Activated CD4-positive, alpha-beta T cell treated with anti-CD3 and anti-CD28 coated beads, Interleukin-2, amount 50 U/mL, for 24 hours (primary cell): ENCODE measurements around the gene HNRNPA0.

Experiments
- DNase-seq, 2 donors: peaks; one replicate each; pipeline ENCODE4 v3.0.0-alpha.2; 2020; ENCODE audit warnings: low read depth in 1 of 2, low spot score in 1 of 2

Gene HNRNPA0

GRCh38 chr5:137754961-137755762, 999 bp upstream of the HNRNPA0 start:
- DNase-seq, result no peak

GRCh38 chr5:137753691-137754187, 424 bp downstream of the HNRNPA0 start:
- peak; percentile 13 to 16 for DNase-seq

DNA sequence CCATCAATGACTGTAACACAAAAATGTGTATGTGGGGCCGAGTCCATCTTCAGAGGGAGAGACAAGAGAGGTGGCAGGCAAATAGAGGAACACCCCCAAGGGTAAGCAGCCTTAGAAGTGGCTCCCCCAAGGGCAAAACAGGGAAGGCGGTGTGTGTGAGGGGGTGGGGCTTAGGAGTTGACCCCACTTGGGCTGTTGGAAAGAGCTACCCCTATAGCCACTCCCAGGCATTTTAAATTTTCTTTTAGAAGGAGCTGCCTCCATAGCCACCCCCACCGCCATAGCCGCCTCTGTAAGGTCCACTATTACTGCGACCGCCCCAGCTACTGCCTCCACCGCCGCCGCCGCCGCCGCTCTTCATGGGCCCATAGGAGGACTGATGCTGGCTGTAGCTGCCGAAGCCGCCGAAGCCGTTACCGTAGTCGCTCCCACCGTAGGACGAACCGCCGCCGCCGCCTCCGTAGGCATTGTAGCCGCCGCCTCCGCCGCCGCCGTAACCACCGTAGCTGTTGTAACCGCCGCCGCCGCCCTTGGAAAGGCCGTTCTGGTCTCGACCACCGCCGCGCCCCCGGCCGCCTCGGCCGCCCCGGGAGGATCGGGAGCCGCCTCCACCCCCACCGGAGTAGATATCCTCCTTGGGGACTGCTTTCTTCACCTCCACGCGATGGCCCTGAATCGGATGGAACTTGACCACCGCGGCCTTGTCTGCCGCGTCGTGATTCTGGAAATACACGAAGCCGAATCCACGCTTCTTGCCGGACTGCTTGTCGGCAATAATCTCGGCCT, 1.1 kb downstream of the HNRNPA0 start:
- DNase-seq, result peak; percentile 12 to 21

- DNase-seq, result peak in 1 of 2 donors; percentile 31
Measured at GRCh38 chr5:137751869-137752491, 2.2 kb downstream of the HNRNPA0 start.

DNA sequence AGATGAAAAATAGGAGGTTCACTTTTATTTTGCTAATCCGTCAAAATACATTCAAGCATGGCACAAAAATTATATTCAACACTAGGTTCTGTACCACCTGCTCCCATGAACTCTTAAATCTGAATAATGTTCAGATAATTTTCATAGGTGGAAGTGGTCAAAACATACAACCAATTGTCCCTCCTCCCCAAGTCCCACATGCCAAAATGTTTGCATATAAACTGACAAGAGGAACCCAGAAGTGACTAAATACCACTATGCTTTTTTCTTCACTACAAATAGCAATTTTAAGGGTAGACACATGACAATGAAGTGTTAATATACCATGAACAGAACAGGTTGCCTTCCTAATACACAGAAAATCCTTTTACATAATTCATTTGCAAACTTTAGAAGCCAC, 3.7 kb downstream of the HNRNPA0 start:
- DNase-seq, result no peak

DNA sequence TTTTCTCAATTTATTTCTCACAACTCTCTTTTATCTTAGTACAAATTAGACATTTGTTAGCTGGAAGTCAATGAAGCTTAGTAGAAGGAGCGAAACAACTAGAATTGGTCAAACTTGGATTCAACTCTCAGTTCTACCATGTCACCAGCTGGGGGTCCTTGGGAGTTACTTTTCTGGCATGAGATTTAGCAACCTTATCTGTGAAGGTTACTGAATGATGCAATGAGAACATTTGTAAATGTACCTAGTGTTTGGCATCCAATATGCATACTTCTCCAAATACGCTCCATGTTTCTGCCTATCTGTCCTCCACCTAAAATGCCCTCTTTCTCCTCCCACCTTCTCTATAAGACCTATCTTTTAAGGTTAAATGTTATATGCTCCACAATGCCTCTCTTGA, 6.3 kb downstream of the HNRNPA0 start:
- no peak for DNase-seq

DNA sequence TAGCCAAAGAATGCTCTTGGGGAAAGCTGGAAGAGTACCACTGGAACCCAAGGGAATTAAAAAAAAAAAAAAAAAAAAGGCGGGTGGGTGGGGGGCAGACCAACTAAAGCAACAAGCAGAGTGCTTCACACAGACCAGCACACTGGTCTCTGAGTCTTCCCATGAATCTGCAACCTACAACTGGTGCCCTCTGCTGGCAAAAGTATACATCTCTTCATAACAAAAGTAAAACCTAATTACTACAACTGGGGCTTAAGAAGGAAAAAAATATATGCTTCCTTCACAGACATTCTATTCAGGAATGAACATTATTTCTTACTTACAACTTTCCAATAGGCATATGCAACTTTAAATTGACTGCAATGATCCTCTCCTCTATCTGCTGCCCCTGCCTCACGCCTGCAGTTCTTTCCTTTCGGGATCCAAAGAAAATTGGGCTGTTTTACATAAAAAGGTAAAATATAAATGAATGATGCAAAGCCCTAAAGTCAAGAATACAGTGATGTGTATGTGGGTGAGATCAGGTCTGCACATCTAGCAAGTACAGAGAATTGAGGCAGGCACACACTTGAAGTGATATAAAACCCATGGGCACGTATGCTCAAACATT, 11.0 kb downstream of the HNRNPA0 start:
- DNase-seq, result peak in 1 of 2 donors; percentile 62

DNA sequence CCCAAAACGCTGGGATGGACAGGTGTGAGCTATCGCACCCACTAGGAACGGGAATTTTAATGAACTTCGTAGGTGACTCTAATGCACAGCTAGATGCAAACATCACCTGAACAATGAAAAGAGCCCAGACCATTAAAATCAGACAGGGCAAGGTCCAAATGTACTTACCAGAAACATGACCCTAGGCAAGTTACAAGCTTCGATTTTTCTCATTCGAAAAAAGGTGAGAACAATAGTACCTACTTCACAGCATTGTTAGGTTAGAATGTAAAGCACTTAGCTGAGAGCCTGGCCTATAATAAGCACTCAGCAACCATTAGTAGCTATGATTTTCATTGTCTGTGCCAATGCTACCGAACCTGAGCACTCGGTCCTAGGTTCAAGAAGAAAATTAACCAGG, 12.4 kb downstream of the HNRNPA0 start:
- no peak for DNase-seq

DNA sequence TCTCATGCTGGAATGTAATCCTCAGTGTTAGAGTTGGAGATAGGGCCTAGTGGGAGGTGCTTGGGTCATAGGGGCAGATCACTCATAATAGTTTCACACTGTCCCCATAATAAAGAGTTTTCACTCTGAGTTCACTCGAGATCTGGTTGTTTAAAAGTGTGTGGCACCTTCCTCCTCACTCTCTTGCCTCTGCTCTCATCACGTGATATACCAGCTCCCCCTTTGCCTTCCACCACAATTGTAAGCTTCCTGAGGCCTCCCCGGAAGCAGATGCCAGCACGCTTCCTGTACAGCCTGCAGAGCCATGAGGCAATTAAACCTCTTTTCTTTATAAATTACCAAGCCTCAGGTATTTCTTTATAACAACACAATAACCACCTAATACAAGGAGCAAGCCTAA, 14.4 kb downstream of the HNRNPA0 start:
- DNase-seq, result no peak

DNA sequence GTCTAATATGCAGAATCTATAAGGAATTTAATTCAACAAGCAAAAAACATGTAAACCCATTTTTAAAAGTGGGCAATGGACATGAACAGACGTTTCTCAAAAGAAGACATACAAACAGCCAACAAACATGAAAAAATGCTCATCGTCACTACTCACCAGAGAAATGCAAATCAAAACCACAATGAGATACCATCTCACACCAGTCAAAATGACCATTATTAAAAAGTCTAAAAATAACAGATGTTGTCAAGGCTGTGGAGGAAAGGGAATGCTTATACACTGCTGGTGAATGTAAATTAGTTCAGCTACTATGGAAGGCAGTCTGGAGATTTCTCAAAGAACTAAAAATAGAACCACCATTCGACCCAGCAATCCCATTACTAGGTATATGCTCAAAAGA, 15.2 kb downstream of the HNRNPA0 start:
- DNase-seq, result no peak

DNA sequence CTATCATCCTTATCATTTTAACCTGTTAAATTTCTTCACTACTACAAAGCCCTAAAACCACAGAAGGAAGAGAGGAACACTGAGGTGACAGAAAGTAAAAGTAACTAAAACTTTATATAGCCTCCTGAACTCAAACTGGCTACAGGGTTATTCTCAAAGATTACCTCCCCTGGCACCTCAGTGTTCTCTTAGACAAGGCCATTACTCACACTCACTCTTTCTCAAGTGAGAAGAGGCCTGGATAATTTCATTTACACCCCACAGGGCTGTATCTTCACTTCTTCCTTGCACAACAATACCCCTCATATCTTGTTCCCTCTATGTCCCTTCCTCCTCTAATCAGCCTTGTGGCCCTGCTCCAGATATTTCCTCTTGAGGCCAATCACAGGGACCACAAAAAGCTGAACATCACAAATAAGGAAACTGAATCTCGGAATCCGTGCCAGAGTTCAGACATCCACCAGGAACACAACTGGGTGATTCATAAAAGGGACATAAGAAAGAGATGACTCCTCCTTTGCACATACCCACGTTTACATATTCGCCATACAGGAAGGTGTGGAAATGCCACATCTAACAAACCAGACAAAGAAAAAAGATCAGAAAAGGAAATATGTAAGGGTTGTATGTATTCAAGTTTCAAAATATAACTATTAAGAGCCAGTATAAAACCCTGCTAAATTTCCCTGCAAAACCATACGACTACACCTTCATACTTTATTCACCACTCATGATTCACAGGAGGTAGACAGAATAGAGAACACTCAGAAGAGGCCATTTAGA, 16.6 kb downstream of the HNRNPA0 start:
- DNase-seq, result peak in 1 of 2 donors; percentile 48

- DNase-seq, result no peak
Measured at GRCh38 chr5:137736496-137736895, 17.7 kb downstream of the HNRNPA0 start.

GRCh38 chr5:137735555-137736284, 18.4 kb downstream of the HNRNPA0 start, which contains the start of gene KLHL3:
Gene KLHL3 (minus strand): TSS chr5:137736089. CDS start chr5:137735646, 443 bp downstream.
- DNase-seq, result peak in 1 of 2 donors; percentile 22

DNA sequence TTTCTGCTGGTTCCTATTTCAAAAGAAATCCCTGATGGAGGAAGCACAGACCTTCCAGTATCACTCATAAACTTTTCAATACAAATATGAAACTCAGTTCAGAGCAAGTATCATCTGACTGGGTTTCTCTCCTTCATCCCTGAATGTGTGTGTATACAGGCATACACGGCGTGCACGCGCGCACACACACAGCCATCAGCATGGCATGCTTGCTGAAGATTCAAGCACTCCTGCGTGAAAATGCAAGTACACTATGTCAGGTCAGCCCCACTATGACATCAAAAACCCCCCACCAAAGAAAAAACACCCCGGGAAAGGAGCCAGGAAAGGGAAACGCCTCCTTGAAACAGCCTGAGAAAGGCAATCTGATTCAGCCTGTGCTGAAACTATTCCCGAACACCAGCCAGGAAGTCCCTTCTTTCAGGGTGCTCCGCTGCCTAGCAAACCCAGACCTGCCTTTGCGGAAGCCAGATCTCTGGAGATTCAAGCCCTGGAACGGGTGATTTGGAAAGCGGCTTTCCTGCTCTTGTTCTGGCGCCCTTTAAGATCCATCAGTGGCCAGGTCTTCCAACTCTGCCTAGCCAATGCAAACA, 19.1 kb downstream of the HNRNPA0 start:
- DNase-seq, result peak in 1 of 2 donors; percentile 3

GRCh38 chr5:137734331-137734730, 19.8 kb downstream of the HNRNPA0 start:
- DNase-seq, result no peak

GRCh38 chr5:137733922-137734321, 20.2 kb downstream of the HNRNPA0 start:
- no peak for DNase-seq

DNA sequence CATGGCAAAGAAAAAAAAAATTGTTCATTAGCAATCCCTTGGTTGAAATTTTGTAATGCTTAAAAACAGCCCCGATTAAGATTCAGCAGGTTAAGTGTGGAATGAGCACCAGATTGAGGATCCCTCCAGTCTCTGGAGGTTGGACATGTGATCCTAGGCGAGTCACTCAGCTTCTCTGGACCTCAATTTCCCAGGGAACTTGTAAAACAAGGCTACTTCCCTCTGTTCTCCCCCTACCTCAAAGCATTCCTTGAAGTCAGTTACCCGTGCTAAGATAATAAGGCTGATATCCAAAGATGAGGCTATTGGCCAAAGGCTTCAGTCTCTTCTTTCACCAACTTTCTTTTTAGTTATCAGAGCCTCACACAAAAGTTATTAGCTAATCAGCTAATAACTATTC, 21.2 kb downstream of the HNRNPA0 start:
- DNase-seq, result no peak

DNA sequence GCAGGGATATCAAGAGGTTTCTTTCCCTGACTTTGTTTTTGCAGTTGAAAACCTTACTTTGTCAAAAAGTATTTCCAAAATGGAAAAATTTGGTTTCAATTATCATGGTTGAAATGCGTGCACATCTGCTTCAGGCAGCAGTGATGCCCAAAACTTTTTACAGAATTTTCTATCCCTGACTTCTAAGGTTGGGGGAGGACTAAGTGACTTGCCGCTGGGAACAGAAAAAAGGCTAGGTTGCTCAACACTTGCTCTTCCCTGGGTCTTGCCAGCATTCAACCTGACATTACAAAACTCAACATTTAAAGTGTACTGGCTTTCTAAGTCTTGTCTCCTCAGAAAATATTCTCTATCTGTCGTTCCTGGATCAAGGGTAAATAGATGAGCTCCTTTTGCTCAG, 23.0 kb downstream of the HNRNPA0 start:
- no peak for DNase-seq

- no peak for DNase-seq
Measured at GRCh38 chr5:137730336-137730735, 23.8 kb downstream of the HNRNPA0 start.
